Thoracic aorta (tissue), 2 donors: ENCODE data around the gene KCNK7. TPM values are rescaled to one million over a fixed set of nuclear protein-coding genes. Genes with fewer than 3 reads are reported as not detected.
A peak's percentile ranks its signal among the peaks of the same experiment; 100 is the strongest.

Experiments
- ATAC-seq: fragments of 150-250 bp; one replicate; pipeline ENCODE4 v1.8.0; 2017; ENCODE audit warnings: low read depth; ENCODE audit not compliant: insufficient number of reproducible peaks, low FRiP score
- DNase-seq: peaks from one replicate; pipeline ENCODE4 v3.0.0-alpha.2; 2020; ENCODE audit warnings: low spot score
- H3K27ac ChIP-seq, 2 donors: fragments of 200-600 bp; sonication (generic); 1 replicate in 1 of 2; 2 replicates in 1 of 2; pipeline ENCODE4 v1.5.1; 2016; ENCODE audit warnings: mild to moderate bottlenecking in 2 of 2, moderate library complexity in 2 of 2
- H3K27me3 ChIP-seq: fragments of 200-600 bp; sonication (generic); replicated peaks from 2 replicates; pipeline ENCODE4 v1.6.0; 2016; ENCODE audit warnings: mild to moderate bottlenecking; ENCODE audit not compliant: insufficient read depth
- H3K36me3 ChIP-seq: fragments of 200-600 bp; sonication (generic); one replicate; pipeline ENCODE4 v1.5.1; 2016
- H3K4me1 ChIP-seq, 2 donors: fragments of 200-600 bp; sonication (generic); 1 replicate in 1 of 2; 2 replicates in 1 of 2; pipeline versions ENCODE4 v1.5.1 to v1.6.0; 2016; ENCODE audit warnings: low read depth in 2 of 2, mild to moderate bottlenecking in 1 of 2; ENCODE audit not compliant: control insufficient read depth in 1 of 2
- H3K4me3 ChIP-seq: fragments of 200-600 bp; sonication (generic); 2 replicates; pipeline ENCODE4 v1.5.1; 2016; ENCODE audit warnings: mild to moderate bottlenecking
- H3K9me3 ChIP-seq: fragments of 200-600 bp; sonication (generic); 2 replicates; pipeline ENCODE4 v1.5.1; 2016
- CTCF ChIP-seq: fragments of 200-600 bp; sonication (generic); IDR thresholded peaks from one replicate; pipeline ENCODE4 v1.5.1; 2019; ENCODE audit warnings: antibody characterized with exemption
- total RNA-seq, 2 donors: library from RNA; depleted of rRNA; stranded (reverse); fragments of >200 nt; gene quantifications; one replicate each; pipeline versions ENCODE4 v1.1.0 to v1.2.3, GENCODE V29; 2016

KCNK7 gene
- total RNA-seq, 2 donors from 2014 or later: 0.95 TPM; not detected in 1

GRCh38 chr11:65620666-65621065 is 25.1 kb upstream of the KCNK7 start:
- H3K27ac ChIP-seq: no peak overlapping the region
- no peak for ATAC-seq
- no peak for TF ChIP-seq CTCF

GRCh38 chr11:65619281-65619928 is 23.8 kb upstream of the KCNK7 start:
- H3K4me3 ChIP-seq: no peak overlapping the region
- no peak for TF ChIP-seq CTCF
- no peaks in the 10 kb centered on the region for H3K9me3 ChIP-seq
- DNase-seq: no peak
- no peak overlapping the region for H3K27ac ChIP-seq
- H3K36me3 ChIP-seq: peaks cover 47% of the 10 kb centered on the region
- ATAC-seq: no peak
- H3K4me1 ChIP-seq: peaks cover 11 to 17% of the 10 kb centered on the region in 2 donors
- H3K27me3 ChIP-seq: no peaks in the 10 kb centered on the region

More at GRCh38 chr11:65620666-65621065, 25.1 kb upstream of the KCNK7 start:
- no peaks in the 10 kb centered on the region for H3K9me3 ChIP-seq
- peaks cover 11 to 17% of the 10 kb centered on the region in 2 donors for H3K4me1 ChIP-seq
- no peaks in the 10 kb centered on the region for H3K27me3 ChIP-seq
- no peak overlapping the region for H3K4me3 ChIP-seq
- H3K36me3 ChIP-seq: peaks cover 59% of the 10 kb centered on the region
- no peak for DNase-seq

- no peaks in the 10 kb centered on the region for H3K27me3 ChIP-seq
- no peak overlapping the region for H3K27ac ChIP-seq
- peaks cover 11 to 17% of the 10 kb centered on the region in 2 donors for H3K4me1 ChIP-seq
- H3K36me3 ChIP-seq: peaks cover 43% of the 10 kb centered on the region
- no peak for ATAC-seq
- H3K4me3 ChIP-seq: no peak overlapping the region
- DNase-seq: no peak
- no peak for TF ChIP-seq CTCF
- H3K9me3 ChIP-seq: no peaks in the 10 kb centered on the region
Measured at GRCh38 chr11:65618763-65619162, 23.2 kb upstream of the KCNK7 start.

GRCh38 chr11:65617990-65618751 is 22.6 kb upstream of the KCNK7 start:
- Histone ChIP-seq H3K4me3 (no peak overlapping the region), H3K36me3 (peaks cover 43% of the 10 kb centered on the region), H3K9me3 (no peaks in the 10 kb centered on the region), H3K27ac (no peak overlapping the region), H3K4me1 (peaks cover 13 to 19% of the 10 kb centered on the region in 2 donors), H3K27me3 (no peaks in the 10 kb centered on the region)
- no peak for ATAC-seq
- no peak for DNase-seq
- no peak for TF ChIP-seq CTCF

GRCh38 chr11:65617136-65617850 is 21.7 kb upstream of the KCNK7 start:
- Histone ChIP-seq H3K36me3 (peaks cover 42% of the 10 kb centered on the region), H3K4me1 (peaks cover 22 to 28% of the 10 kb centered on the region in 2 donors), H3K27me3 (no peaks in the 10 kb centered on the region), H3K9me3 (no peaks in the 10 kb centered on the region), H3K4me3 (peak overlapping the region; percentile 97), H3K27ac (no peak overlapping the region)
- no peak for TF ChIP-seq CTCF
- DNase-seq (no peak), ATAC-seq (no peak)
